Thyroid gland (tissue), 4 donors: ENCODE measurements around the gene CELF4.

ENCODE experiments used
- POLR2A ChIP-seq, 2 donors: fragments of 450-650 bp; IDR thresholded peaks; one replicate each; pipeline ENCODE4 v1.6.1; 2017; ENCODE audit warnings: antibody characterized with exemption in 2 of 2, mild to moderate bottlenecking in 2 of 2, moderate library complexity in 1 of 2
- TF ChIP-seq, protein P1 (sequence below), 6 experiments: fragments of 200-600 bp in 3 of 6; fragments of 450-650 bp in 3 of 6; sonication (generic) in 3 of 6; IDR thresholded peaks; one replicate each; pipeline ENCODE4 v1.5.1; 2016 to 2019; ENCODE audit warnings: antibody characterized with exemption in 6 of 6, mild to moderate bottlenecking in 2 of 6, inconsistent platforms in 1 of 6, moderate library complexity in 1 of 6

DNA sequence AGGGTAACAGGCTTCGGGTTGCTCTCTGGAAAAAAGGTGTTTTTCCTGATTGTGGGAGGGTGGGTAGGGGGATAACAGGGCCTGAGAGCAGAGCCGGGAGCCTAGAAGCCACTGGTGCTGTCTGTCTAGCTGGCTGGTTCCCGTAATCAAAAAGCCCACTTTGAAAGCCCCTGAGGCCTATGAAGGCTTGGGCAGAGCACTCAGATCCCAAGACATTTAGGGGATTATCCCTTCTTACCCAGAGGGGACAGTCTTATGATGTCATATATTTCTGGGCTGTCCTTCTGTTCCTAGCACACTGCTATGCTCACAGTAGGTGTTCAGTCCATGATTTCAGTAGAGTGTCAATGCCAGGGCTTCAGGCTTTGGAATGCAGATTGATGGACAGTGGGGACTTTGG is 45.1 kb downstream of the CELF4 start:
- TF ChIP-seq, protein P1, sequence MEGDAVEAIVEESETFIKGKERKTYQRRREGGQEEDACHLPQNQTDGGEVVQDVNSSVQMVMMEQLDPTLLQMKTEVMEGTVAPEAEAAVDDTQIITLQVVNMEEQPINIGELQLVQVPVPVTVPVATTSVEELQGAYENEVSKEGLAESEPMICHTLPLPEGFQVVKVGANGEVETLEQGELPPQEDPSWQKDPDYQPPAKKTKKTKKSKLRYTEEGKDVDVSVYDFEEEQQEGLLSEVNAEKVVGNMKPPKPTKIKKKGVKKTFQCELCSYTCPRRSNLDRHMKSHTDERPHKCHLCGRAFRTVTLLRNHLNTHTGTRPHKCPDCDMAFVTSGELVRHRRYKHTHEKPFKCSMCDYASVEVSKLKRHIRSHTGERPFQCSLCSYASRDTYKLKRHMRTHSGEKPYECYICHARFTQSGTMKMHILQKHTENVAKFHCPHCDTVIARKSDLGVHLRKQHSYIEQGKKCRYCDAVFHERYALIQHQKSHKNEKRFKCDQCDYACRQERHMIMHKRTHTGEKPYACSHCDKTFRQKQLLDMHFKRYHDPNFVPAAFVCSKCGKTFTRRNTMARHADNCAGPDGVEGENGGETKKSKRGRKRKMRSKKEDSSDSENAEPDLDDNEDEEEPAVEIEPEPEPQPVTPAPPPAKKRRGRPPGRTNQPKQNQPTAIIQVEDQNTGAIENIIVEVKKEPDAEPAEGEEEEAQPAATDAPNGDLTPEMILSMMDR (IDR thresholded peaks at IDR 0.05) = no peak
- no peak for TF ChIP-seq POLR2A (IDR thresholded peaks at IDR 0.05)
